GM12878 (cell line): Measurements from ENCODE around the gene KMT2B.

Experiments
- ESRRA ChIP-seq: IDR thresholded peaks from 2 replicates; pipeline ENCODE4 v1.6.1; 2012; ENCODE audit warnings: mild to moderate bottlenecking, low read length, improper control_type of control experiment
- FOS ChIP-seq: IDR thresholded peaks from 3 replicates; pipeline ENCODE4 v1.6.1; 2011; ENCODE audit warnings: borderline replicate concordance; ENCODE audit not compliant: insufficient read length; ENCODE audit errors: extremely low read depth
- GABPA ChIP-seq: IDR thresholded peaks from 2 replicates; pipeline ENCODE4 v1.6.1; 2014; ENCODE audit warnings: antibody characterized with exemption, low read depth, mild to moderate bottlenecking, inconsistent platforms
- HDGF ChIP-seq: fragments of 450-650 bp; IDR thresholded peaks from 2 replicates; pipeline ENCODE4 v1.6.1; 2016; ENCODE audit warnings: antibody characterized with exemption
- NR2C1 ChIP-seq: fragments of 450-650 bp; IDR thresholded peaks from 2 replicates; pipeline ENCODE4 v1.6.1; 2017; ENCODE audit warnings: antibody characterized with exemption, mild to moderate bottlenecking, moderate library complexity
- NR2C2 ChIP-seq: IDR thresholded peaks from 2 replicates; pipeline ENCODE4 v1.6.1; 2011; ENCODE audit warnings: borderline replicate concordance, low read depth; ENCODE audit not compliant: control insufficient read depth, insufficient read length
- POLR2AphosphoS5 ChIP-seq: IDR thresholded peaks from 2 replicates; pipeline ENCODE4 v1.6.1; 2011; ENCODE audit warnings: mild to moderate bottlenecking, low read length, inconsistent platforms
- SUZ12 ChIP-seq: fragments of 200-600 bp; sonication (generic); IDR thresholded peaks from one replicate; pipeline ENCODE4 v1.6.1; 2018; ENCODE audit warnings: antibody characterized with exemption, mild to moderate bottlenecking; ENCODE audit not compliant: unreplicated experiment
- TF ChIP-seq, protein P1 (sequence below), 3 experiments: IDR thresholded peaks in 2 of 3; conservative IDR thresholded peaks in 1 of 3; 2 replicates each; pipeline ENCODE4 v1.5.1; 2011; ENCODE audit warnings: low read depth in 3 of 3, low read length in 3 of 3, mild to moderate bottlenecking in 3 of 3, control low read depth in 2 of 3, moderate library complexity in 2 of 3, inconsistent platforms in 1 of 3, mixed read lengths in 1 of 3; ENCODE audit not compliant: control insufficient read depth in 2 of 3, insufficient read depth in 1 of 3; ENCODE audit errors: extremely low read depth in 1 of 3

DNA sequence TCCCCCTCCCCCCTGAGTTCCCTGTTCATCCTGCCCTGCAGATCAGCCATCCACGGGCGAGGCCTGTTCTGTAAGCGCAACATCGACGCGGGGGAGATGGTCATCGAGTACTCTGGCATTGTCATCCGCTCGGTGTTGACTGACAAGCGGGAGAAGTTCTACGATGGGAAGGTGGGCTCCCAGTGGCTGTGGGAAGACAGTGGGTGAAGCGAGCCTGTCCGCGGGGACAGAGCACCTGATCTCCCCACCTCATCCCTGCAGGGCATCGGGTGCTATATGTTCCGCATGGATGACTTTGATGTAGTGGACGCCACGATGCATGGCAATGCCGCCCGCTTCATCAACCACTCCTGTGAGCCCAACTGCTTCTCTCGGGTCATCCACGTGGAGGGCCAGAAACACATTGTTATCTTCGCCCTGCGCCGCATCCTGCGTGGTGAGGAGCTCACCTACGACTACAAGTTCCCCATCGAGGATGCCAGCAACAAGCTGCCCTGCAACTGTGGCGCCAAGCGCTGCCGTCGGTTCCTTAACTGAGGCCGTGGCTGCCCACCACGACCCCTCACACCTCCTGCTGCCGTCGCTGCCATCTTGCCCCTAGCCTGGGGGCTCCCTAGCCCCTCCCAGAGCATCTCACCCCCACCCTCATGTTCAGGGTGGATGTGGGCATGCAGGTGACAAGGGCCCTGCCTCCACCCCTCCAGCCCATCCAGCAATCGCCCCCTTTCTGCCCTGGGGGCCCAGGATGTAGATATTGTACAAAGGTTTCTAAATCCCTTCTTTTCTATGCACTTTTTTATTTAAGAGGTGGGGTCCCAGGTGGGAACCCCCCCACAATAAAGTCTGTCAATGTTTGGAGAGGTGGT is 20.5 kb downstream of the KMT2B start:
- TF ChIP-seq POLR2AphosphoS5 (no peak; the same call in 1 of the 2 replicates), ESRRA (no peak), GABPA (no peak), NR2C2 (no peak), NR2C1 (no peak), HDGF (no peak), SUZ12 (no peak), FOS (no peak)
- TF ChIP-seq, protein P1, sequence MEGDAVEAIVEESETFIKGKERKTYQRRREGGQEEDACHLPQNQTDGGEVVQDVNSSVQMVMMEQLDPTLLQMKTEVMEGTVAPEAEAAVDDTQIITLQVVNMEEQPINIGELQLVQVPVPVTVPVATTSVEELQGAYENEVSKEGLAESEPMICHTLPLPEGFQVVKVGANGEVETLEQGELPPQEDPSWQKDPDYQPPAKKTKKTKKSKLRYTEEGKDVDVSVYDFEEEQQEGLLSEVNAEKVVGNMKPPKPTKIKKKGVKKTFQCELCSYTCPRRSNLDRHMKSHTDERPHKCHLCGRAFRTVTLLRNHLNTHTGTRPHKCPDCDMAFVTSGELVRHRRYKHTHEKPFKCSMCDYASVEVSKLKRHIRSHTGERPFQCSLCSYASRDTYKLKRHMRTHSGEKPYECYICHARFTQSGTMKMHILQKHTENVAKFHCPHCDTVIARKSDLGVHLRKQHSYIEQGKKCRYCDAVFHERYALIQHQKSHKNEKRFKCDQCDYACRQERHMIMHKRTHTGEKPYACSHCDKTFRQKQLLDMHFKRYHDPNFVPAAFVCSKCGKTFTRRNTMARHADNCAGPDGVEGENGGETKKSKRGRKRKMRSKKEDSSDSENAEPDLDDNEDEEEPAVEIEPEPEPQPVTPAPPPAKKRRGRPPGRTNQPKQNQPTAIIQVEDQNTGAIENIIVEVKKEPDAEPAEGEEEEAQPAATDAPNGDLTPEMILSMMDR (IDR thresholded peaks at IDR 0.05 in 2 of 3, conservative IDR thresholded peaks at IDR 0.05 in 1 of 3; ENCODE audit: control insufficient read depth in 2 of 3, extremely low read depth in 1 of 3, insufficient read depth in 1 of 3, low read depth in 3 of 3, low read length in 3 of 3): no peak
